Astrocyte of the cerebellum (primary cell): ENCODE measurements around the gene PAPPA.
A peak's percentile ranks its signal among the peaks of the same experiment; 100 is the strongest.

Source experiments
- DNase-seq: peaks from one replicate; pipeline ENCODE4 v3.0.0-alpha.2; 2011; ENCODE audit warnings: low read depth
- H3K4me3 ChIP-seq: 2 replicates; pipeline ENCODE4 v1.5.1; 2011; ENCODE audit warnings: mild to moderate bottlenecking, low read depth, low read length, moderate library complexity
- CTCF ChIP-seq: IDR thresholded peaks from 2 replicates; pipeline ENCODE4 v1.5.1; 2012; ENCODE audit warnings: low read length, low read depth, moderate library complexity, mild to moderate bottlenecking; ENCODE audit errors: missing control alignments
- in situ Hi-C: cut with HindIII; loops from 2 replicates; pipeline ENCODE4 v1.10.0; 2017; ENCODE audit warnings: low sequenced_read_pairs

The PAPPA gene

DNA sequence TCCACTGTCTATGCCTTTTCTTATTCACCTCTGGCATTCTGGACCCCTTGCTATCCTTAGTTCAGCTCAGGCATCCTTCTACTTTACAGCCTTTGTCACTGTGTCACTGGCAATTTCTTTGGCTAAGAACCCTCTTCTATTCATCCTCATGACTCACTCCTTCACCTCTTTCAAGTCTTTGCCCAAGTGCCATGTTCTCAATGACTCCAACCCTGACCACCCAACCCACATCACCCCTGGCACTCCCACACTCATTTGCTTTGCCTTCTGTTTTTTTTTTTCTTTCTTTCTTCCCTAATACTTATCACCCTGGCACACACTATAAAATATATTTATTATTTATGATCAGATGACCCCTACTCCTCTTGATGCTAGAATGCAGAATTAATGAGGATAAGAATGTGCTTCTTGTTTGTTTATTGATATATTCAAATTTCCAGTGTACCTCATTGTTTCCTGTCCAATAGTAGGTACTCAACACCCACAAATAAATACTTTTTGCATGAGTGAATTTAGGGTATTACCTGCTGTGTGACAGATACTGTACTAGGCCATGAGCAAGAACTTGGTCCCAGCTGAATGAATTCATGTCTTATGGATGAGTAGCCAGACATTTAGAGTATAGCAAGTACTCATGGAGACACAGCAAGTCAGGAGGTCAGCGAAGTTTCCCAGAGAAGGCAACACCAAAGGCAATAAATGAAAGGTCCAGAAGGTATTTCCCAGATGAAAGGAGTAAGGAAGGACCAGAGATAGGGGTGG lies 236.1 kb downstream of the PAPPA start:
- no peak overlapping the region for H3K4me3 ChIP-seq
- in situ Hi-C loops, result no loop called here
- no peak for TF ChIP-seq CTCF
- DNase-seq, result no peak

DNA sequence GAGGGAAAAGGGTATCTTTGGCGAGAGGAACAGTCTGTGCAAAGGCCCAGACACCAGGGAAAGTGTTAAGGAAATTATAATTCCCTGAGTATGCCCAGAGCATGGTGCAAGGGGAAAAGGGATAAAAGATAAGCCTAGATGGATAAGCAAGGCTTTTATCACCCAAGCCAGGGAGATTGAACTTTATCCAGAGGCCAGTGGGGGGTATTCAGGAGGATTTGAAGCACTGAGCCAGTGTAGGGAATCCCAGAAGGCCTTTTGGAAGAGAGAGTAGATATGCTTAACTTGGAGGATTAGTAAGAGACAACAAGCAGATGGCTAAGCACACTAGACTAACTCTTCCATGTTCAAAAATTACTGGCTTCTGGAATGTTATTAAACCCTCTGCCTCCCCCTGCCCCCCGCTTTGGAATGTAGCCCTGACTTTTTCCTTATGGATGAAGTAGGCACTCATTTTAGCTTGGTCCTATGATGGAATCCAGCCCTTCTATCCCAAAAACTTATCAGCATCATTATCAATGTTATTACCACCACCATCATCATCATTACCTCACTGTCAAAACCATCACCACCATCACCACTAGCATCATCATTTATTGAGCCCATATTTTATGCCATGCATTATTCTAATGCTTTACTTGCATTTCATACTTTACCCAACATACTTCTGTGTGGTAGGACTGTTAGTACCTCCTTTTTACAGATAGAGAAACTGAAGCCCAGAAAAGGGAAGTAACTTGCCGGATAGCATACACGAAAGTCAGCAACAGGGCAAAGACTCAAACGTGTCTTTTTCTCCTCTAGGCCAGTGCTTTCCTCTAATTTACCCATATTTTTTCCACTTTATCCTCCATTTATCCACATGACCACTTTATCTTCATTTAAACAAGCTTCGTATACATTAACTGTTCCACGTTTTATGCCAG lies 237.0 kb downstream of the PAPPA start:
- in situ Hi-C loops, result no loop called here
- TF ChIP-seq CTCF, result no peak
- no peak for DNase-seq

DNA sequence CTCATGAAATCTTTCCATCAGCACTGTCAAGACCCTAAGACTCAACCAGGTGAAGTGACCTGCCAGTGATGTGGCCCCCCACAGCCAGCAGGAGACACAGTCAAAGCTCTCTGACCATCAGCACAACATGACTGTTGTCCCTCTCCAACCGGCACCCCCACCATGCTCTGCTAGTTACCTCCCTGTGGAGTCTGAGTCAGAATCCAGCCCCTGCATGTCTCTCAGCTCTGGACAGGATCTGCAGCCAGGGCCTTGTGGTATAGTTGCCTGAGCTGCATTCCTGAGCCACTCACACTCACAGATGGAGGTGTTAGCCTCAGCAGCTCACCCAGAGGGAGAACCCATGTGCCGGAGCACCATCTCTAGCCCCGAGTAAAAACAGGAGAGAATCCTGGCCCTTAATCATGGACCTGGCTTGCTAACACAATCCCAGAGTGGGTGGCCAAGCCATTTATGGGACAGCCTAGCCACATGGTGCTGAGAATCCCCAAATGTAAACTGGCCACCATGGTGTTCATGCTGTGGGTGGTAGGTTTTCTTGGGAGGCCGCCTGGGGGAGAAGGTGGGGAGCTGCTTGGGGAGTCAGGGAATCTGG lies 237.8 kb downstream of the PAPPA start:
- in situ Hi-C loops, result no loop called here
- no peak overlapping the region for H3K4me3 ChIP-seq
- TF ChIP-seq CTCF, result no peak
- DNase-seq, result peak; percentile 81

More for the DNA sequence above, 237.0 kb downstream of the PAPPA start:
- no peak overlapping the region for H3K4me3 ChIP-seq

- no peak for TF ChIP-seq CTCF
- in situ Hi-C loops, result no loop called here
- no peak overlapping the region for H3K4me3 ChIP-seq
- no peak for DNase-seq
Measured at GRCh38 chr9:116393198-116393597, 239.6 kb downstream of the PAPPA start.

GRCh38 chr9:116394070-116394469 lies 240.5 kb downstream of the PAPPA start:
- no peak overlapping the region for H3K4me3 ChIP-seq
- DNase-seq, result no peak
- in situ Hi-C loops, result no loop called here
- no peak for TF ChIP-seq CTCF

- TF ChIP-seq CTCF, result no peak
- in situ Hi-C loops, result no loop called here
- DNase-seq, result no peak
- no peak overlapping the region for H3K4me3 ChIP-seq
Measured at GRCh38 chr9:116394894-116395698, 241.5 kb downstream of the PAPPA start.
